MM.1S (cell line): ENCODE results near the gene REG4.
"Not testable (repeated sequence)": the region's sequence is repeated elsewhere in the genome, so short reads cannot be mapped to it uniquely, and the experiment has no call there.

Experiments used
- EZH2 ChIP-seq: fragments of 300-600 bp; sonication (generic); optimal IDR thresholded peaks from 2 replicates; pipeline ENCODE3; 2017; ENCODE audit warnings: low read depth, mild to moderate bottlenecking, antibody characterized with exemption, low read length, mixed read lengths
- TF ChIP-seq, protein P1 (sequence below): fragments of 300-600 bp; sonication (generic); IDR thresholded peaks from 2 replicates; pipeline ENCODE4 v1.5.1; 2016; ENCODE audit warnings: antibody characterized with exemption, low read length, mixed read lengths

DNA sequence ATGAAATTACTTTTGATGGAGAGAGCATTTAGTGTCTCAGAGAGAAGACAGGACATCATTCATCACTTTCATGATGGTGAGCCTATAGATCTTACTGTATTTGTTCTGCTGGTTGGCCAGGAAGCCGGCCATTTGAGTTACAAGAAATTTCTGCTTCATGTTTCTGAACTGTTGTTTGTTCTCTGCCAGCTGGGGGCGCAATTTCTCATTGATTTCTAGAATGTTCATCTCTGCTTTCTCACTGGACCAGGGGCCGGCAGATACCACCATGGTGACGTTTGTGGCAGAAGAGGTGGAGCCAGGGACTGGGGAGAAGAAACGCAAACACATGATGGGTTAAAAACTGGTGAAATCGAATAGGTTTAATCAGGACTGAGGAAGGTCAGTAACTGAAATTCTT, 32.9 kb upstream of the REG4 start:
- not testable (repeated sequence) for TF ChIP-seq EZH2
- TF ChIP-seq, protein P1, sequence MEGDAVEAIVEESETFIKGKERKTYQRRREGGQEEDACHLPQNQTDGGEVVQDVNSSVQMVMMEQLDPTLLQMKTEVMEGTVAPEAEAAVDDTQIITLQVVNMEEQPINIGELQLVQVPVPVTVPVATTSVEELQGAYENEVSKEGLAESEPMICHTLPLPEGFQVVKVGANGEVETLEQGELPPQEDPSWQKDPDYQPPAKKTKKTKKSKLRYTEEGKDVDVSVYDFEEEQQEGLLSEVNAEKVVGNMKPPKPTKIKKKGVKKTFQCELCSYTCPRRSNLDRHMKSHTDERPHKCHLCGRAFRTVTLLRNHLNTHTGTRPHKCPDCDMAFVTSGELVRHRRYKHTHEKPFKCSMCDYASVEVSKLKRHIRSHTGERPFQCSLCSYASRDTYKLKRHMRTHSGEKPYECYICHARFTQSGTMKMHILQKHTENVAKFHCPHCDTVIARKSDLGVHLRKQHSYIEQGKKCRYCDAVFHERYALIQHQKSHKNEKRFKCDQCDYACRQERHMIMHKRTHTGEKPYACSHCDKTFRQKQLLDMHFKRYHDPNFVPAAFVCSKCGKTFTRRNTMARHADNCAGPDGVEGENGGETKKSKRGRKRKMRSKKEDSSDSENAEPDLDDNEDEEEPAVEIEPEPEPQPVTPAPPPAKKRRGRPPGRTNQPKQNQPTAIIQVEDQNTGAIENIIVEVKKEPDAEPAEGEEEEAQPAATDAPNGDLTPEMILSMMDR, result not testable (repeated sequence)
